C4-2B (cell line): Measurements from ENCODE around the gene LCE6A.

Source experiments
- H3K27ac ChIP-seq: fragments of 450-650 bp; 2 replicates; pipeline ENCODE4 v1.5.1; 2017
- ZFX ChIP-seq: fragments of 450-650 bp; IDR thresholded peaks from 2 replicates; pipeline ENCODE4 v1.6.1; 2017
- TF ChIP-seq, protein P1 (sequence below): fragments of 450-650 bp; conservative IDR thresholded peaks from 2 replicates; pipeline ENCODE4 v1.5.1; 2017; ENCODE audit warnings: mild to moderate bottlenecking

Gene LCE6A, protein sequence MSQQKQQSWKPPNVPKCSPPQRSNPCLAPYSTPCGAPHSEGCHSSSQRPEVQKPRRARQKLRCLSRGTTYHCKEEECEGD

GRCh38 chr1:152842556-152842955 lies at the start of gene LCE6A:
Gene LCE6A (plus strand): TSS chr1:152842856. CDS start chr1:152843521, 665 bp downstream.
- no peak for TF ChIP-seq ZFX
- TF ChIP-seq, protein P1, sequence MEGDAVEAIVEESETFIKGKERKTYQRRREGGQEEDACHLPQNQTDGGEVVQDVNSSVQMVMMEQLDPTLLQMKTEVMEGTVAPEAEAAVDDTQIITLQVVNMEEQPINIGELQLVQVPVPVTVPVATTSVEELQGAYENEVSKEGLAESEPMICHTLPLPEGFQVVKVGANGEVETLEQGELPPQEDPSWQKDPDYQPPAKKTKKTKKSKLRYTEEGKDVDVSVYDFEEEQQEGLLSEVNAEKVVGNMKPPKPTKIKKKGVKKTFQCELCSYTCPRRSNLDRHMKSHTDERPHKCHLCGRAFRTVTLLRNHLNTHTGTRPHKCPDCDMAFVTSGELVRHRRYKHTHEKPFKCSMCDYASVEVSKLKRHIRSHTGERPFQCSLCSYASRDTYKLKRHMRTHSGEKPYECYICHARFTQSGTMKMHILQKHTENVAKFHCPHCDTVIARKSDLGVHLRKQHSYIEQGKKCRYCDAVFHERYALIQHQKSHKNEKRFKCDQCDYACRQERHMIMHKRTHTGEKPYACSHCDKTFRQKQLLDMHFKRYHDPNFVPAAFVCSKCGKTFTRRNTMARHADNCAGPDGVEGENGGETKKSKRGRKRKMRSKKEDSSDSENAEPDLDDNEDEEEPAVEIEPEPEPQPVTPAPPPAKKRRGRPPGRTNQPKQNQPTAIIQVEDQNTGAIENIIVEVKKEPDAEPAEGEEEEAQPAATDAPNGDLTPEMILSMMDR, result no peak

GRCh38 chr1:152795686-152796085 lies 47.0 kb upstream of the LCE6A start:
- no peak overlapping the region for H3K27ac ChIP-seq
- TF ChIP-seq, protein P1, result no peak
- TF ChIP-seq ZFX, result no peak

More at GRCh38 chr1:152842556-152842955, at the start of gene LCE6A:
- no peak within 1 kb of the TSS for H3K27ac ChIP-seq

DNA sequence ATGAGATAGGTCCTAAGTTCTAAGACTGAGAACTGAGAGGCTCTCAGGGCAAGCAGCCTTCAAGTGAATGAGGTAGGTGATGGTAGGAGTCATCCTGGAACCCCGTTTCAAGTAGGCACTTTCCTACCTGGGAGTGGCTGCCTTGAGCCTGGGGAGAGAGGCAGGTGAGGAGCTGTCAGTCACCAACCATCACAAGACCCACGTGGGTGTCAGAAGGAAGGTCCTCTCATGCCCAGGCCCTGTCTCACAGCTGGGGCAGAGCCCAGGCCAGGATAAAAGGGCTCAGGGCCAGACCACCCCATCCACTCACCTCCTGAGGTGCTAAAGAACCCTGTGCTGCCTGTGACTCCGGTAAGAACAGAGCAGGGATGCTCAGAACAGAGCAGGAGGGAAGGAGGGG lies 46.2 kb upstream of the LCE6A start, which contains the start of gene LCE1D:
TSS of gene LCE1D (plus strand) at position 301 of the 400 bp plus-strand sequence. CDS start 1,074 bp downstream, outside the sequence.
- no peak within 1 kb of the TSS for H3K27ac ChIP-seq
- TF ChIP-seq, protein P1, result no peak
- no peak for TF ChIP-seq ZFX

DNA sequence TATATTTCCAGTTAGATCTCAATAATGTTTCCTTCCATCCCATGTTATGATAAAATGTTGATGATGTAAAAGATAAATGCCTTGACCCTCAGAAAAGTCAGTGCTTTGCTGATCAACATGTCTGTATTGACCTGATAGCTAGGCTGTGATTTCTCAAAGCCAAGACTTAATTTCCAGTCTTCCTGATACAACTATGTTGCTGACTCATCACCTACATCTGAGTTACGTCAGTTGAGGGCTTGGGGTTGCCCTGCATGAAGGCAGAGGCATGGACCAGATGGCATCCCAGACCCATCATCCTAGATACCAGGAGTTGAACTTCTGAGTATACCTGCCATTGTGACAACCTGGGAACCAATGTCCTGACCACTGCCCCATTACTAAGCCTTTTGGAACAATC lies 41.3 kb upstream of the LCE6A start:
- TF ChIP-seq ZFX, result no peak
- TF ChIP-seq, protein P1, result no peak
- no peak overlapping the region for H3K27ac ChIP-seq

DNA sequence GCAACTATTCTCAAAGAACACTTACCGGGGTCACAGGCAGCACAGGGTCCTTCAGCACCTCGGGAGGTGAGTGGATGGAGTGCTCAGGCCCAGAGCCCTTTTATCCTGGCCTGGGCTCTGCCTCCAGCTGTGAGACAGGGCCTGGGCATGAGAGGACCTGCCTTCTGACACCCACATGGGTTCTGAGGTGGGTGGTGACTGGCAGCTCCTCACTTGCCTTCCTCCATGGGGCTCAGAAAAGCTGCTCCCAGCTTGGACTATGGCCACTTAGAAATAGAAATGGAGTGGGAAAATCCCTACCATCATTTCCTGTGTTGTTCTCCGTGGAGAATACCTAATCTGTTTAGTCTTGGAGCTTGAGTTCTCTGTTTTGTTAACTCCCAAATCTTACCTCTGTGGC lies 36.1 kb upstream of the LCE6A start, which contains the start of gene LCE1C:
TSS of gene LCE1C (minus strand) at position 76 of the 400 bp plus-strand sequence. CDS start 1,173 bp downstream, outside the sequence.
- no peak within 1 kb of the TSS for H3K27ac ChIP-seq
- no peak for TF ChIP-seq ZFX
- TF ChIP-seq, protein P1, result no peak

- no peak overlapping the region for H3K27ac ChIP-seq
- TF ChIP-seq, protein P1, result no peak
- no peak for TF ChIP-seq ZFX
These were observed 31.6 kb upstream of the LCE6A start for GRCh38 chr1:152811050-152811449.

DNA sequence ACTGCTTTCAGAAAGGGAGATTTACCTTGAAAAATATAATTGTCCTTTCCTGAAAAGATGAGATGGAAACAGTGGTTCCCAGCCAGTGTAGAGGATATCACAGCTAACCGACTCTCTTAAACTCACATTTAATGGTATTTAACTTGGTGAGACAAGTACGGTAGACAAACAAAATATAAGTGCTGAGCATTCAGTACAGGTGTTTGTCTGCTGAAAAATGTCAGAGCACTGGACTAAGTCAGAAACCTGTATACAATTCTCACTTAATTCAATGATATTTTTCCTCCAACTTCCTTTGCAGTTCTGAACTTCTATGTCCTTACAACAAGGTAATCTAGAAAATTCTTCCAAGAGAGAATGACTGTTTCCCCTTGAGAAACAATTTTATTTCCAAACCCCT lies 31.0 kb upstream of the LCE6A start, which contains the start of gene LCE1B:
TSS of gene LCE1B (plus strand) at position 301 of the 400 bp plus-strand sequence. CDS start 476 bp downstream, outside the sequence.
- H3K27ac ChIP-seq, result no peak within 1 kb of the TSS
- TF ChIP-seq, protein P1, result no peak
- no peak for TF ChIP-seq ZFX
